ENCODE data around the gene TFCP2L1. TPM values are rescaled to one million over a fixed set of nuclear protein-coding genes. Genes with fewer than 3 reads are reported as not detected.

The TFCP2L1 gene
- total RNA-seq, 2 donors from 2014 or later = 0.03 TPM; not detected in 1

GRCh38 chr2:121214296-121214695 lies 70.7 kb downstream of the TFCP2L1 start:
- Mint-ChIP-seq H3K9me3 (no peaks in the 10 kb centered on the region), H3K4me1 (no peaks in the 10 kb centered on the region), H3K27me3 (no peaks in the 10 kb centered on the region), H3K27ac (no peak overlapping the region), H3K36me3 (ENCODE audit: low read depth) (no peaks in the 10 kb centered on the region), H3K4me3 (no peak overlapping the region)
- no peak for ATAC-seq (replicated peaks)

GRCh38 chr2:121213386-121213785 lies 71.6 kb downstream of the TFCP2L1 start:
- Mint-ChIP-seq H3K4me1 (no peaks in the 10 kb centered on the region), H3K27me3 (no peaks in the 10 kb centered on the region), H3K4me3 (no peak overlapping the region), H3K27ac (no peak overlapping the region), H3K9me3 (no peaks in the 10 kb centered on the region), H3K36me3 (ENCODE audit: low read depth) (no peaks in the 10 kb centered on the region)
- no peak for ATAC-seq (replicated peaks)

GRCh38 chr2:121212661-121213325 lies 72.2 kb downstream of the TFCP2L1 start:
- Mint-ChIP-seq H3K9me3 (no peaks in the 10 kb centered on the region), H3K4me1 (no peaks in the 10 kb centered on the region), H3K27ac (no peak overlapping the region), H3K4me3 (no peak overlapping the region), H3K36me3 (ENCODE audit: low read depth) (no peaks in the 10 kb centered on the region), H3K27me3 (no peaks in the 10 kb centered on the region)
- no peak for ATAC-seq (replicated peaks)

- H3K4me1 Mint-ChIP-seq = no peaks in the 10 kb centered on the region
- no peak overlapping the region for H3K4me3 Mint-ChIP-seq
- H3K27ac Mint-ChIP-seq = no peak overlapping the region
- no peaks in the 10 kb centered on the region for H3K27me3 Mint-ChIP-seq
- no peaks in the 10 kb centered on the region for H3K36me3 Mint-ChIP-seq (ENCODE audit: low read depth)
- no peak for ATAC-seq (replicated peaks)
- H3K9me3 Mint-ChIP-seq = no peaks in the 10 kb centered on the region
These were observed 73.3 kb downstream of the TFCP2L1 start for GRCh38 chr2:121211689-121212151.

- Mint-ChIP-seq H3K4me1 (no peaks in the 10 kb centered on the region), H3K27ac (no peak overlapping the region), H3K27me3 (no peaks in the 10 kb centered on the region), H3K9me3 (no peaks in the 10 kb centered on the region), H3K36me3 (ENCODE audit: low read depth) (no peaks in the 10 kb centered on the region), H3K4me3 (no peak overlapping the region)
- no peak for ATAC-seq (replicated peaks)
These were observed 73.8 kb downstream of the TFCP2L1 start for GRCh38 chr2:121211251-121211650.

- no peaks in the 10 kb centered on the region for H3K9me3 Mint-ChIP-seq
- no peak for ATAC-seq (replicated peaks)
- H3K27me3 Mint-ChIP-seq = no peaks in the 10 kb centered on the region
- H3K36me3 Mint-ChIP-seq (ENCODE audit: low read depth) = no peaks in the 10 kb centered on the region
- H3K4me1 Mint-ChIP-seq = no peaks in the 10 kb centered on the region
- H3K27ac Mint-ChIP-seq = no peak overlapping the region
- H3K4me3 Mint-ChIP-seq = no peak overlapping the region
These were observed 74.3 kb downstream of the TFCP2L1 start for GRCh38 chr2:121210691-121211090.

- Mint-ChIP-seq H3K9me3 (no peaks in the 10 kb centered on the region), H3K36me3 (ENCODE audit: low read depth) (no peaks in the 10 kb centered on the region), H3K27ac (no peak overlapping the region), H3K27me3 (no peaks in the 10 kb centered on the region), H3K4me3 (no peak overlapping the region), H3K4me1 (no peaks in the 10 kb centered on the region)
- no peak for ATAC-seq (replicated peaks)
These were observed 75.9 kb downstream of the TFCP2L1 start for GRCh38 chr2:121209014-121209610.

GRCh38 chr2:121207494-121207893 lies 77.5 kb downstream of the TFCP2L1 start:
- H3K4me3 Mint-ChIP-seq = no peak overlapping the region
- no peaks in the 10 kb centered on the region for H3K9me3 Mint-ChIP-seq
- H3K36me3 Mint-ChIP-seq (ENCODE audit: low read depth) = no peaks in the 10 kb centered on the region
- no peaks in the 10 kb centered on the region for H3K4me1 Mint-ChIP-seq
- no peaks in the 10 kb centered on the region for H3K27me3 Mint-ChIP-seq
- no peak overlapping the region for H3K27ac Mint-ChIP-seq
- ATAC-seq (replicated peaks) = no peak

GRCh38 chr2:121205321-121205942 lies 79.6 kb downstream of the TFCP2L1 start:
- H3K27me3 Mint-ChIP-seq = no peaks in the 10 kb centered on the region
- H3K27ac Mint-ChIP-seq = no peak overlapping the region
- H3K4me1 Mint-ChIP-seq = no peaks in the 10 kb centered on the region
- H3K36me3 Mint-ChIP-seq (ENCODE audit: low read depth) = no peaks in the 10 kb centered on the region
- no peaks in the 10 kb centered on the region for H3K9me3 Mint-ChIP-seq
- H3K4me3 Mint-ChIP-seq = no peak overlapping the region
- ATAC-seq (replicated peaks) = no peak

GRCh38 chr2:121203591-121204249 lies 81.3 kb downstream of the TFCP2L1 start:
- ATAC-seq (replicated peaks) = no peak
- H3K4me3 Mint-ChIP-seq = no peak overlapping the region
- H3K36me3 Mint-ChIP-seq (ENCODE audit: low read depth) = no peaks in the 10 kb centered on the region
- no peaks in the 10 kb centered on the region for H3K27me3 Mint-ChIP-seq
- no peaks in the 10 kb centered on the region for H3K4me1 Mint-ChIP-seq
- no peak overlapping the region for H3K27ac Mint-ChIP-seq
- H3K9me3 Mint-ChIP-seq = no peaks in the 10 kb centered on the region

GRCh38 chr2:121202541-121203310 lies 82.3 kb downstream of the TFCP2L1 start:
- ATAC-seq (replicated peaks) = no peak
- Mint-ChIP-seq H3K27me3 (no peaks in the 10 kb centered on the region), H3K36me3 (ENCODE audit: low read depth) (no peaks in the 10 kb centered on the region), H3K9me3 (no peaks in the 10 kb centered on the region), H3K4me3 (no peak overlapping the region), H3K4me1 (no peaks in the 10 kb centered on the region), H3K27ac (no peak overlapping the region)

GRCh38 chr2:121201796-121202195 lies 83.2 kb downstream of the TFCP2L1 start:
- no peaks in the 10 kb centered on the region for H3K27me3 Mint-ChIP-seq
- H3K4me1 Mint-ChIP-seq = no peaks in the 10 kb centered on the region
- no peaks in the 10 kb centered on the region for H3K36me3 Mint-ChIP-seq (ENCODE audit: low read depth)
- ATAC-seq (replicated peaks) = no peak
- no peaks in the 10 kb centered on the region for H3K9me3 Mint-ChIP-seq
- no peak overlapping the region for H3K4me3 Mint-ChIP-seq
- H3K27ac Mint-ChIP-seq = no peak overlapping the region

GRCh38 chr2:121200419-121201315 lies 84.3 kb downstream of the TFCP2L1 start:
- Mint-ChIP-seq H3K27ac (no peak overlapping the region), H3K9me3 (no peaks in the 10 kb centered on the region), H3K4me1 (no peaks in the 10 kb centered on the region), H3K27me3 (no peaks in the 10 kb centered on the region), H3K36me3 (ENCODE audit: low read depth) (no peaks in the 10 kb centered on the region), H3K4me3 (no peak overlapping the region)
- no peak for ATAC-seq (replicated peaks)

Data from activated T-helper 17 cell treated with anti-CD3 and anti-CD28 coated beads, Interleukin-2, amount 50 U/mL, for 72 hours (primary cell).